Smooth muscle cell (in vitro differentiated cells): ENCODE measurements around the gene PDCD5. TPM values are rescaled to one million over a fixed set of nuclear protein-coding genes. Genes with fewer than 3 reads are reported as not detected.

ENCODE experiments used
- DNase-seq: peaks from one replicate; lab custom pipeline; 2025; ENCODE audit not compliant: unreplicated experiment; lab: John Stamatoyannopoulos, UW
- H2AFZ ChIP-seq: fragments of 200-600 bp; sonication (generic); 2 replicates; pipeline ENCODE4 v1.6.0; 2016; ENCODE audit warnings: antibody characterized with exemption, low read depth, mild to moderate bottlenecking
- H3F3A ChIP-seq: fragments of 200-600 bp; sonication (generic); 2 replicates; pipeline ENCODE4 v1.6.0; 2017; ENCODE audit warnings: antibody characterized with exemption, low read depth
- H3K27ac ChIP-seq: fragments of 200-600 bp; sonication (generic); 2 replicates; pipeline ENCODE4 v1.5.1; 2016; ENCODE audit warnings: low read depth, mild to moderate bottlenecking
- H3K27me3 ChIP-seq: fragments of 200-600 bp; sonication (generic); 2 replicates; pipeline ENCODE4 v1.6.1; 2016; ENCODE audit warnings: low read depth, mild to moderate bottlenecking
- H3K36me3 ChIP-seq: fragments of 200-600 bp; sonication (generic); 2 replicates; pipeline ENCODE4 v1.5.1; 2016; ENCODE audit warnings: low read depth
- H3K4me1 ChIP-seq: fragments of 200-600 bp; sonication (generic); 2 replicates; pipeline ENCODE4 v1.5.1; 2016; ENCODE audit warnings: low read depth
- H3K4me2 ChIP-seq: fragments of 200-600 bp; sonication (generic); 2 replicates; pipeline ENCODE4 v1.6.0; 2016; ENCODE audit warnings: mild to moderate bottlenecking
- H3K4me3 ChIP-seq: fragments of 200-600 bp; sonication (generic); 2 replicates; pipeline ENCODE4 v1.5.1; 2016; ENCODE audit warnings: mild to moderate bottlenecking
- H3K79me2 ChIP-seq: fragments of 200-600 bp; sonication (generic); 2 replicates; pipeline ENCODE4 v1.6.0; 2016; ENCODE audit warnings: low read depth, mild to moderate bottlenecking
- H3K9ac ChIP-seq: fragments of 200-600 bp; sonication (generic); 2 replicates; pipeline ENCODE4 v1.6.0; 2016; ENCODE audit warnings: low read depth
- H3K9me3 ChIP-seq: fragments of 200-600 bp; sonication (generic); replicated peaks from 2 replicates; pipeline ENCODE4 v1.5.1; 2016; ENCODE audit warnings: low read depth
- H4K20me1 ChIP-seq: fragments of 200-600 bp; sonication (generic); 2 replicates; pipeline ENCODE4 v1.6.0; 2016; ENCODE audit warnings: low read depth
- WGBS: methylation state at CpG from one replicate; pipeline ENCODE4 v1.1.7; 2016; ENCODE audit warnings: low lambda C conversion rate; 5-methylcytosine and 5-hydroxymethylcytosine counted together
- polyA plus RNA-seq: library from polyadenylated mRNA; unstranded; fragments of >200 nt; fragmentation: Nextera tagmentation; extraction: Ambion mirVana; gene quantifications from 2 replicates; pipeline ENCODE4 v1.2.1, GENCODE V29; 2016
- small RNA-seq: library from RNA; depleted of rRNA; stranded (forward); fragments of <200 nt; gene quantifications from one replicate; pipeline ENCODE3, GENCODE V24; 2014
- total RNA-seq: library from RNA; depleted of rRNA; stranded (reverse); fragments of >200 nt; gene quantifications from 2 replicates; pipeline ENCODE4 v1.2.3, GENCODE V29; 2014
- TF ChIP-seq, protein P1 (sequence below): fragments of 200-600 bp; sonication (generic); IDR thresholded peaks from 2 replicates; pipeline ENCODE4 v1.5.1; 2017; ENCODE audit warnings: borderline replicate concordance, mild to moderate bottlenecking, antibody characterized with exemption; ENCODE audit not compliant: insufficient read depth, poor library complexity, severe bottlenecking

The PDCD5 gene
- total and polyA plus RNA-seq, 2 experiments from 2014 or later = 131 to 220 TPM

DNA sequence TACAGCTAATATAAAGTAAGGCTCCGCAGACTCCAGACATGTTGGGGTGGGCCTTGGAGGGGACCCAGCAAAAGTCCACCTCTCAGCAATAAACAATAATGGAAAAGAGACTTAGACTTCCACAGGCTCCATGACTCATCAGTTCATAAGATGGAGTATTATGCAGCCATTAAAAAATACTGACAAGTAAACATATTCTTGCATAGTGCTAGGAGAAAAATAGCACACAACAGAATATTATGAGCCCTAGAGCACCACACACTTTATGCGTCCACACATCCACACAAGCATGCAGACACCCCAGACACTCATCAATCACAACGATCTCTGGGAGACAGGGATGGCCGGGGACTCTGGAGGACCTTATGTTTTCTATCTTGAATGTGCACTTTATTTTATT lies 46.0 kb downstream of the PDCD5 start:
- Histone ChIP-seq H3K4me3 (no peak overlapping the region), H3K9me3 (no peaks in the 10 kb centered on the region), H3K27ac (no peak overlapping the region), H3F3A (no peaks in the 10 kb centered on the region), H3K9ac (no peak overlapping the region), H3K79me2 (no peaks in the 10 kb centered on the region), H3K27me3 (no peaks in the 10 kb centered on the region), H3K36me3 (no peaks in the 10 kb centered on the region), H3K4me2 (no peak overlapping the region), H4K20me1 (no peaks in the 10 kb centered on the region), H3K4me1 (no peaks in the 10 kb centered on the region), H2AFZ (no peak overlapping the region)
- 98% methylated on average over 4 of the region's 4 CpGs for WGBS
- DNase-seq = no peak
- TF ChIP-seq, protein P1, sequence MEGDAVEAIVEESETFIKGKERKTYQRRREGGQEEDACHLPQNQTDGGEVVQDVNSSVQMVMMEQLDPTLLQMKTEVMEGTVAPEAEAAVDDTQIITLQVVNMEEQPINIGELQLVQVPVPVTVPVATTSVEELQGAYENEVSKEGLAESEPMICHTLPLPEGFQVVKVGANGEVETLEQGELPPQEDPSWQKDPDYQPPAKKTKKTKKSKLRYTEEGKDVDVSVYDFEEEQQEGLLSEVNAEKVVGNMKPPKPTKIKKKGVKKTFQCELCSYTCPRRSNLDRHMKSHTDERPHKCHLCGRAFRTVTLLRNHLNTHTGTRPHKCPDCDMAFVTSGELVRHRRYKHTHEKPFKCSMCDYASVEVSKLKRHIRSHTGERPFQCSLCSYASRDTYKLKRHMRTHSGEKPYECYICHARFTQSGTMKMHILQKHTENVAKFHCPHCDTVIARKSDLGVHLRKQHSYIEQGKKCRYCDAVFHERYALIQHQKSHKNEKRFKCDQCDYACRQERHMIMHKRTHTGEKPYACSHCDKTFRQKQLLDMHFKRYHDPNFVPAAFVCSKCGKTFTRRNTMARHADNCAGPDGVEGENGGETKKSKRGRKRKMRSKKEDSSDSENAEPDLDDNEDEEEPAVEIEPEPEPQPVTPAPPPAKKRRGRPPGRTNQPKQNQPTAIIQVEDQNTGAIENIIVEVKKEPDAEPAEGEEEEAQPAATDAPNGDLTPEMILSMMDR = no peak

DNA sequence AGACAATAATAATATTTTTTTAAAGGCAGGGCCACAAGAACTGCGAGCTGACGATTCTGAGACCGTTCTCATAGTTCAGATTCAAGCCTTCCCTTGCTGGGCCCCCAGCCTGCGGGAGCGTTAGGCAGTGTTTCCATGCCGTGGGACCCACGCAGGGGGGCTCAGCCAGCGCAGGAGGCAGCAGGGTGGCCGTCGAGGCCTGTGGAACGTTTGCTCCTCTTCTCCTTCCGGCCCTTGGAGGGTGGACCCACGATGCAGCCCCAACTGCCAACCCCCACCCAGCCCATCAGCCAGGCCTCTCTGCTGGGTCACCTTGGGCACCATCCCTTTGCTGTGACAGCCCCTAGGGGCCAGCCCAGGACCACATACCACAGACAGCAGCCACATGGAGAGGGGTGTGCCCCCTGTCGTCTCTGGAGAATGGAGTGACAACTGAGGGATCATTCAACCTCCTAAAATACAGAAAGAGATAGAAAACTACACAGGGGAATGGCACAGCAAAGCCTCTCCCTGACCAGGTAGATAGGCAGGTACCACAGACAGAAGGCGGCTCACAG lies 46.8 kb downstream of the PDCD5 start:
- H3K4me1 ChIP-seq = no peaks in the 10 kb centered on the region
- no peak overlapping the region for H3K27ac ChIP-seq
- no peak overlapping the region for H3K4me3 ChIP-seq
- 96% methylated on average over 15 of the region's 15 CpGs for WGBS
- H3K9me3 ChIP-seq = no peaks in the 10 kb centered on the region
- no peak overlapping the region for H2AFZ ChIP-seq
- no peaks in the 10 kb centered on the region for H3K79me2 ChIP-seq
- DNase-seq = no peak
- H3K27me3 ChIP-seq = no peaks in the 10 kb centered on the region
- TF ChIP-seq, protein P1 = no peak
- H3K36me3 ChIP-seq = no peaks in the 10 kb centered on the region
- H3K4me2 ChIP-seq = no peak overlapping the region
- no peak overlapping the region for H3K9ac ChIP-seq
- H4K20me1 ChIP-seq = no peaks in the 10 kb centered on the region
- H3F3A ChIP-seq = no peaks in the 10 kb centered on the region

DNA sequence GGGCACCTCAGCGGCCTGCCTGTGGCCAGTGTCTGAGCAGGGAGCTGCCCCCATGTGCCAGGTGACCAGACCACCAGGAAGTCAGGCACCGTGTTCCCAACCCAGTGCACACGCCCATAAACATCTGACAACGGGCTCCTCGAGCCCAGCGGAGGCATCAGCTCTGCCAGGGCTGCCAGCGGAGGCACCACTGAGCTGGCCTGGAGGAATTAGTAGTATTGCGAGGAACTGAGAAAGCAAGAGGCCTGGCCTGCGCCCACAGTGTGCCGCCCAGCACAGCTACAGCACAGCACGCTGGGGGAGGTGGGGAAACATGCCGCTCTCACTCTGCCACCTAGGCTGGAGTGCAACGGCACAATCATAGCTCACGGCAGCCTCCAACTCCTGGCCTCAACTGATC lies 49.3 kb downstream of the PDCD5 start:
- no peaks in the 10 kb centered on the region for H3K27me3 ChIP-seq
- H3F3A ChIP-seq = no peaks in the 10 kb centered on the region
- no peak overlapping the region for H3K9ac ChIP-seq
- no peaks in the 10 kb centered on the region for H3K79me2 ChIP-seq
- DNase-seq = no peak
- no peaks in the 10 kb centered on the region for H3K4me1 ChIP-seq
- no peaks in the 10 kb centered on the region for H3K9me3 ChIP-seq
- H3K36me3 ChIP-seq = no peaks in the 10 kb centered on the region
- no peak overlapping the region for H3K4me3 ChIP-seq
- H4K20me1 ChIP-seq = no peaks in the 10 kb centered on the region
- no peak overlapping the region for H2AFZ ChIP-seq
- no peak overlapping the region for H3K4me2 ChIP-seq
- TF ChIP-seq, protein P1 = no peak
- whole genome bisulfite sequencing = 91% methylated on average over 14 of the region's 14 CpGs
- no peak overlapping the region for H3K27ac ChIP-seq

DNA sequence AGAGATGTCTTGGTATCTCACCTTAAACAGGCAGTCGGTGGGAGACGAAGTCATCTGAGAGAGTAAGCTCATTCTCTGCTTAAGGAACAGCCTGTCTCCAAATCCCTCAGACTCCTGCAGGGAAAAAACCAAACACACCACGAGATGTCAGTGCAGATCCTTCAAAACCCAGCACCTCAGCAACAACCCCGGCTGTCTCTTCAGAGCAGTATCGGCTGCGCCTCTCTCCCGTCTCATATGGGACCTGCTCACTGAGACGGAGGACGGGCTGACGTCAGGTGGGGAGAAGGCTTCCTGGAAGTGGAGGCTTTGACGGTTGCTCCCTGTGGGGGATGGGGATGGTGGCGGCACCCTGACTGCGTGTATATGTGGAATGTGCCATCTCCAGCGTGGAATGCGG lies 50.4 kb downstream of the PDCD5 start:
- H3K79me2 ChIP-seq = no peaks in the 10 kb centered on the region
- no peak overlapping the region for H3K4me2 ChIP-seq
- no peaks in the 10 kb centered on the region for H3K27me3 ChIP-seq
- no peaks in the 10 kb centered on the region for H3F3A ChIP-seq
- DNase-seq = no peak
- H3K36me3 ChIP-seq = no peaks in the 10 kb centered on the region
- no peak overlapping the region for H3K9ac ChIP-seq
- 96% methylated on average over 15 of the region's 15 CpGs for WGBS
- no peak overlapping the region for H2AFZ ChIP-seq
- H3K27ac ChIP-seq = no peak overlapping the region
- no peaks in the 10 kb centered on the region for H3K4me1 ChIP-seq
- no peaks in the 10 kb centered on the region for H4K20me1 ChIP-seq
- no peaks in the 10 kb centered on the region for H3K9me3 ChIP-seq
- TF ChIP-seq, protein P1 = no peak
- no peak overlapping the region for H3K4me3 ChIP-seq

Small RNA genes lying within 50 kb of the gene (small RNA-seq; reads per million reads assigned to genes)
- gene SNORA68B = not detected

Other genes starting within 250 kb of the PDCD5 start
- 8.0 and 10.4 TPM in 2 replicates for gene ZNF507, start 235.6 kb upstream of the PDCD5 start, total RNA-seq
- gene ZNF507, start 235.6 kb upstream of the PDCD5 start, polyA plus RNA-seq = 2.8 and 4.4 TPM in 2 replicates
- gene DPY19L3, start 175.4 kb upstream of the PDCD5 start, total RNA-seq = 26.4 and 50.0 TPM in 2 replicates
- 5.8 and 7.2 TPM in 2 replicates for gene DPY19L3, start 175.4 kb upstream of the PDCD5 start, polyA plus RNA-seq
- gene ANKRD27, start 94.0 kb downstream of the PDCD5 start, total RNA-seq = 19.5 and 19.7 TPM in 2 replicates
- gene ANKRD27, start 94.0 kb downstream of the PDCD5 start, polyA plus RNA-seq = 7.7 and 10.5 TPM in 2 replicates
- gene RGS9BP, start 94.7 kb downstream of the PDCD5 start, total RNA-seq = 0.36 TPM in 1 of 2 replicates, not detected in the other
- not detected in 2 replicates for gene RGS9BP, start 94.7 kb downstream of the PDCD5 start, polyA plus RNA-seq
- 3.5 and 7.0 TPM in 2 replicates for gene NUDT19, start 110.6 kb downstream of the PDCD5 start, total RNA-seq
- 2.0 and 2.2 TPM in 2 replicates for gene NUDT19, start 110.6 kb downstream of the PDCD5 start, polyA plus RNA-seq
- 1.1 TPM in 1 of 2 replicates, not detected in the other for gene TDRD12, start 138.6 kb downstream of the PDCD5 start, total RNA-seq
- 0.05 and 0.86 TPM in 2 replicates for gene TDRD12, start 138.6 kb downstream of the PDCD5 start, polyA plus RNA-seq